ENCODE measurements around the gene BSG. TPM values are rescaled to one million over a fixed set of nuclear protein-coding genes. Genes with fewer than 3 reads are reported as not detected.

The BSG gene
- total and polyA plus RNA-seq, 10 of the 15 experiments (the other 5 are each of a cell fraction or from before 2014, with no cell fraction given) = 2.8 to 297 (median 199) TPM

- TF ChIP-seq MLLT1 (IDR thresholded peaks at IDR 0.05) (no peak), IRF3 (IDR thresholded peaks at IDR 0.05) (no peak), CREM (IDR thresholded peaks at IDR 0.05; ENCODE audit: low read depth) (peak; percentile 53), IKZF2 (IDR thresholded peaks at IDR 0.05) (no peak), ETV6 (conservative IDR thresholded peaks at IDR 0.05 in 1 of 2, IDR thresholded peaks at IDR 0.05 in 1 of 2; ENCODE audit: borderline replicate concordance in 1 of 2, low read depth in 1 of 2) (no peak), ZBED1 (IDR thresholded peaks at IDR 0.05; ENCODE audit: borderline replicate concordance) (no peak), CHD1 (IDR thresholded peaks at IDR 0.05; ENCODE audit: low read depth, low read length) (0 out of 2 replicates have a peak, but pooled peaks have one; percentile 38), LARP7 (IDR thresholded peaks at IDR 0.05) (peak; percentile 70; the same call in 1 of the 2 replicates), RUNX3 (IDR thresholded peaks at IDR 0.05; ENCODE audit: low read length) (peak; percentile 80), ZNF207 (IDR thresholded peaks at IDR 0.05; ENCODE audit: borderline replicate concordance) (peak; percentile 95), HDGF (IDR thresholded peaks at IDR 0.05) (0 out of 2 replicates have a peak, but pooled peaks have one; percentile 25), MYB (IDR thresholded peaks at IDR 0.05; ENCODE audit: borderline replicate concordance, low read depth, low read length) (no peak), SIN3A (IDR thresholded peaks at IDR 0.05; ENCODE audit: low read depth, low read length) (peak; percentile 77), EGR1 (IDR thresholded peaks at IDR 0.05; ENCODE audit: borderline replicate concordance in 1 of 2, low read depth in 2 of 2, low read length in 2 of 2) (peak; percentile 68 to 92), STAT1 (conservative IDR thresholded peaks at IDR 0.05) (peak; percentile 77; the same call in 1 of the 2 replicates), YY1 (IDR thresholded peaks at IDR 0.05; ENCODE audit: low read depth, low read length) (peak; percentile 88; the same call in 1 of the 2 replicates), CHD4 (IDR thresholded peaks at IDR 0.05) (no peak), GATAD2B (conservative IDR thresholded peaks at IDR 0.05; ENCODE audit: low read depth) (peak; percentile 48; the same call in 1 of the 2 replicates), RB1 (IDR thresholded peaks at IDR 0.05; ENCODE audit: borderline replicate concordance) (peak; percentile 60; the same call in 1 of the 2 replicates), MYC (IDR thresholded peaks at IDR 0.05; ENCODE audit: insufficient read depth, insufficient read length, insufficient replicate concordance, low read length, severe bottlenecking) (no peak), SUZ12 (IDR thresholded peaks at IDR 0.05; ENCODE audit: unreplicated experiment) (no peak), ZBTB40 (IDR thresholded peaks at IDR 0.05; ENCODE audit: borderline replicate concordance) (no peak)
- TF ChIP-seq, protein P1, sequence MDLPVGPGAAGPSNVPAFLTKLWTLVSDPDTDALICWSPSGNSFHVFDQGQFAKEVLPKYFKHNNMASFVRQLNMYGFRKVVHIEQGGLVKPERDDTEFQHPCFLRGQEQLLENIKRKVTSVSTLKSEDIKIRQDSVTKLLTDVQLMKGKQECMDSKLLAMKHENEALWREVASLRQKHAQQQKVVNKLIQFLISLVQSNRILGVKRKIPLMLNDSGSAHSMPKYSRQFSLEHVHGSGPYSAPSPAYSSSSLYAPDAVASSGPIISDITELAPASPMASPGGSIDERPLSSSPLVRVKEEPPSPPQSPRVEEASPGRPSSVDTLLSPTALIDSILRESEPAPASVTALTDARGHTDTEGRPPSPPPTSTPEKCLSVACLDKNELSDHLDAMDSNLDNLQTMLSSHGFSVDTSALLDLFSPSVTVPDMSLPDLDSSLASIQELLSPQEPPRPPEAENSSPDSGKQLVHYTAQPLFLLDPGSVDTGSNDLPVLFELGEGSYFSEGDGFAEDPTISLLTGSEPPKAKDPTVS (IDR thresholded peaks at IDR 0.05; ENCODE audit: low read depth, low read length) = no peak
These were observed at the start of gene BSG (continued) for GRCh38 chr19:572140-572742.
